HUES64 (cell line): ENCODE measurements around the gene CCDC12.

Source experiments
- H3K27ac ChIP-seq: 2 replicates; pipeline ENCODE4 v1.7.0; 2013; ENCODE audit warnings: low read depth, low read length, inconsistent platforms
- H3K27me3 ChIP-seq: 2 replicates; pipeline ENCODE4 v1.6.1; 2013; ENCODE audit warnings: mild to moderate bottlenecking, low read length; ENCODE audit not compliant: insufficient read depth
- H3K36me3 ChIP-seq: 2 replicates; pipeline ENCODE4 v1.6.1; 2013; ENCODE audit warnings: mild to moderate bottlenecking, low read length; ENCODE audit not compliant: insufficient read depth
- H3K4me1 ChIP-seq: 2 replicates; pipeline ENCODE4 v1.6.1; 2013; ENCODE audit warnings: mild to moderate bottlenecking, low read length, moderate library complexity; ENCODE audit not compliant: insufficient read depth
- H3K4me3 ChIP-seq: 2 replicates; pipeline ENCODE4 v1.5.1; 2013; ENCODE audit warnings: mild to moderate bottlenecking, low read length, moderate library complexity
- H3K9ac ChIP-seq: 2 replicates; pipeline ENCODE4 v1.6.1; 2013; ENCODE audit warnings: mild to moderate bottlenecking, low read depth, low read length
- H3K9me3 ChIP-seq: 2 replicates; pipeline ENCODE4 v1.6.1; 2013; ENCODE audit warnings: low read depth, low read length; ENCODE audit not compliant: insufficient read depth
- WGBS: fragments of 150-250, 120-280 bp; methylation state at CpG from one replicate; pipeline ENCODE4 v1.1.7; 2013; ENCODE audit warnings: missing lambda C conversion rate; 5-methylcytosine and 5-hydroxymethylcytosine counted together

Gene CCDC12

GRCh38 chr3:46930945-46931403, 45.6 kb downstream of the CCDC12 start:
- WGBS = 91% methylated on average over 3 of the region's 3 CpGs
- H3K36me3 ChIP-seq = peaks cover 32% of the 10 kb centered on the region
- H3K4me3 ChIP-seq = no peak overlapping the region
- no peaks in the 10 kb centered on the region for H3K27me3 ChIP-seq
- H3K9ac ChIP-seq = no peak overlapping the region
- no peaks in the 10 kb centered on the region for H3K9me3 ChIP-seq
- no peak overlapping the region for H3K27ac ChIP-seq
- peaks cover 33% of the 10 kb centered on the region for H3K4me1 ChIP-seq

- H3K27ac ChIP-seq = no peak overlapping the region
- H3K27me3 ChIP-seq = no peaks in the 10 kb centered on the region
- H3K4me1 ChIP-seq = peaks cover 29% of the 10 kb centered on the region
- H3K4me3 ChIP-seq = no peak overlapping the region
- no peaks in the 10 kb centered on the region for H3K9me3 ChIP-seq
- H3K36me3 ChIP-seq = peaks cover 37% of the 10 kb centered on the region
- 83% methylated on average over 9 of the region's 9 CpGs for WGBS
- H3K9ac ChIP-seq = no peak overlapping the region
These were observed 46.2 kb downstream of the CCDC12 start for GRCh38 chr3:46930166-46930944.

GRCh38 chr3:46929324-46929723, 47.2 kb downstream of the CCDC12 start:
- Histone ChIP-seq H3K4me3 (no peak overlapping the region), H3K9ac (no peak overlapping the region), H3K36me3 (peaks cover 44% of the 10 kb centered on the region), H3K4me1 (peaks cover 20% of the 10 kb centered on the region), H3K27ac (no peak overlapping the region), H3K9me3 (no peaks in the 10 kb centered on the region), H3K27me3 (no peaks in the 10 kb centered on the region)
- 92% methylated on average over 2 of the region's 2 CpGs for WGBS

GRCh38 chr3:46928282-46928681, 48.3 kb downstream of the CCDC12 start:
- no peak overlapping the region for H3K4me3 ChIP-seq
- no peaks in the 10 kb centered on the region for H3K27me3 ChIP-seq
- peaks cover 50% of the 10 kb centered on the region for H3K36me3 ChIP-seq
- no peak overlapping the region for H3K9ac ChIP-seq
- no peaks in the 10 kb centered on the region for H3K9me3 ChIP-seq
- H3K27ac ChIP-seq = no peak overlapping the region
- WGBS = 95% methylated on average over 1 of the region's 1 CpG
- H3K4me1 ChIP-seq = peaks cover 16% of the 10 kb centered on the region

GRCh38 chr3:46927718-46928073, 48.8 kb downstream of the CCDC12 start:
- Histone ChIP-seq H3K36me3 (peaks cover 56% of the 10 kb centered on the region), H3K9ac (no peak overlapping the region), H3K27ac (no peak overlapping the region), H3K27me3 (no peaks in the 10 kb centered on the region), H3K4me1 (peaks cover 16% of the 10 kb centered on the region), H3K4me3 (no peak overlapping the region), H3K9me3 (no peaks in the 10 kb centered on the region)
- 98% methylated on average over 6 of the region's 6 CpGs for WGBS

- Histone ChIP-seq H3K27ac (no peak overlapping the region), H3K9ac (no peak overlapping the region), H3K9me3 (no peaks in the 10 kb centered on the region), H3K4me3 (no peak overlapping the region), H3K27me3 (no peaks in the 10 kb centered on the region), H3K4me1 (peaks cover 15% of the 10 kb centered on the region), H3K36me3 (peaks cover 62% of the 10 kb centered on the region)
- 94% methylated on average over 15 of the region's 15 CpGs for WGBS
These were observed 49.5 kb downstream of the CCDC12 start for GRCh38 chr3:46926871-46927717.

- Histone ChIP-seq H3K9ac (no peak overlapping the region), H3K27ac (no peak overlapping the region; the same call in 1 of the 2 replicates), H3K4me3 (no peak overlapping the region), H3K27me3 (no peaks in the 10 kb centered on the region), H3K4me1 (peaks cover 9% of the 10 kb centered on the region; the same call in 1 of the 2 replicates), H3K36me3 (peaks cover 68% of the 10 kb centered on the region), H3K9me3 (no peaks in the 10 kb centered on the region)
- 94% methylated on average over 6 of the region's 6 CpGs for WGBS
These were observed 50.1 kb downstream of the CCDC12 start for GRCh38 chr3:46926447-46926846.

GRCh38 chr3:46926039-46926438, 50.5 kb downstream of the CCDC12 start:
- Histone ChIP-seq H3K4me3 (no peak overlapping the region), H3K27me3 (no peaks in the 10 kb centered on the region), H3K4me1 (peaks cover 6% of the 10 kb centered on the region; the same call in 1 of the 2 replicates), H3K9me3 (no peaks in the 10 kb centered on the region), H3K9ac (no peak overlapping the region), H3K27ac (no peak overlapping the region), H3K36me3 (peaks cover 73% of the 10 kb centered on the region)
- WGBS = 90% methylated on average over 6 of the region's 6 CpGs

- peaks cover 1% of the 10 kb centered on the region; the same call in 1 of the 2 replicates for H3K4me1 ChIP-seq
- H3K27me3 ChIP-seq = no peaks in the 10 kb centered on the region
- no peak overlapping the region for H3K9ac ChIP-seq
- H3K9me3 ChIP-seq = no peaks in the 10 kb centered on the region
- WGBS = 90% methylated on average over 5 of the region's 5 CpGs
- H3K36me3 ChIP-seq = peaks cover 77% of the 10 kb centered on the region
- no peak overlapping the region for H3K27ac ChIP-seq
- no peak overlapping the region for H3K4me3 ChIP-seq
These were observed 51.0 kb downstream of the CCDC12 start for GRCh38 chr3:46925585-46925934.

- H3K9ac ChIP-seq = no peak overlapping the region
- H3K9me3 ChIP-seq = no peaks in the 10 kb centered on the region
- H3K4me1 ChIP-seq = no peaks in the 10 kb centered on the region
- no peak overlapping the region for H3K27ac ChIP-seq
- H3K36me3 ChIP-seq = peaks cover 82% of the 10 kb centered on the region
- 94% methylated on average over 9 of the region's 10 CpGs for WGBS
- H3K27me3 ChIP-seq = no peaks in the 10 kb centered on the region
- H3K4me3 ChIP-seq = no peak overlapping the region
These were observed 51.5 kb downstream of the CCDC12 start for GRCh38 chr3:46924921-46925584.
